Right ventricle myocardium superior (tissue), 1 donor: Measurements from ENCODE around the gene TMEM271. TPM values are rescaled to one million over a fixed set of nuclear protein-coding genes. Genes with fewer than 3 reads are reported as not detected.
A peak's percentile ranks its signal among the peaks of the same experiment; 100 is the strongest.

Experiments used
- ATAC-seq: fragments of 200-7000 bp; cut with Tn5 transposase; one replicate; pipeline ENCODE4 v1.9.1; 2020; ENCODE audit warnings: mild to moderate bottlenecking; ENCODE audit not compliant: poor library complexity
- DNase-seq: peaks from one replicate; pipeline ENCODE4 v3.0.0-alpha.2; 2020
- intact Hi-C: fragments of 100-400 bp; cut with DNase I; formaldehyde crosslinking; loops from one replicate; pipeline ENCODE4 v1.11.2; 2022
- total RNA-seq: library from RNA; stranded (reverse); fragmentation: NEBNext Ultra II Directional; extraction: Animal tissue kit (Norgen Biotek cat#: 25700); gene quantifications from one replicate; pipeline ENCODE4 v1.2.1, GENCODE V29; 2021
- donor health status: DM: no; HTN: yes; CAD: no; lungs with severe emphysema.

The TMEM271 gene
- total RNA-seq, 1 donor from 2014 or later, result not detected

DNA sequence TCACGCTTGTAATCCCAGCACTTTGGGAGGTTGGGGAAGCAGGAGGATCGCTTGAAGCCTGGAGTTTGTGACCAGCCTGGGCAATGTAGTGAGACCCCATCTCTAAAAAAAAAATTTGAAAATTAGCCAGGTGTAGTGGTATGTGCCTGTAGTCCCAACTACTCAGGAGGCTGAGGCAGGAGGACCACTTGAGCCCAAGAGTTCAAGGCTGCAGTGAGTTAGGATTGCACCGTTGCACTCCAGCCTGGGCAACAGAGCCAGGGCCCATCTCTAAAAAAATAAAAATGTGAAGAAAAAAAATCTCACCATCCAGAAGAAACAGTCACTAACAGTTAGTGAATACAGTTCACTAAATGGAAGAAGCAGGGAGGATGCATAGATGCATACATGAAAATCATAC lies 34.8 kb downstream of the TMEM271 start:
- DNase-seq (no peak), ATAC-seq (no peak)
- intact Hi-C loops, result no loop called here

DNA sequence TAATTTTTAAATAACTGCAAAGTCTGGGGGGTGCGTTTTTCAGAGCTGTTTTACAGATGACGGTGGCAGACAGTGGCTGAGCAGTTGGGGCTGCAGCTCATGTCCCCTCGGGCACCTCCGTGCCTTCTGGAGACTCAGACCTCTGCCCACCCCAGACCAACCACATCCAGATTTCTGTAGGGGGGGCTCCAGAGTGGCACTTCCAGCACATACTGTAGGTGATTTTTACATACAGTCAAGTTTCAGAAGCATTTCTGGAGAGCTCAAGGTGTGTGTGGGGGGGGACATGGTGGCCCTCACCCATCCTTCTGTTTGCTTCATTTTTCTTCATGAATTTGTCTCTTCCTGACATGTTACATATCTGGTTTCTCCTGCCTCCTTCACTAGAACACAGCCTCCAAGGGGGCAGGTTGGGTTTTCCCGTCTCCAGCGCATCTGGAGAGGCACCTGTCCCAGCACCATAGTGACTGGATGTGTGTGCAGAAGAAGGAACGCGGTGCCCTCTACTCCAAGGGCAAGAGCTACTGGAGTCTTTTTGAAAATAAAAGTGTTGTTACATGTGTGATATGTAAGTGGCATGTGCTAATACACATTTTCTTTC lies 37.5 kb downstream of the TMEM271 start:
- ATAC-seq (no peak), DNase-seq (no peak)
- intact Hi-C loops, result no loop called here

DNA sequence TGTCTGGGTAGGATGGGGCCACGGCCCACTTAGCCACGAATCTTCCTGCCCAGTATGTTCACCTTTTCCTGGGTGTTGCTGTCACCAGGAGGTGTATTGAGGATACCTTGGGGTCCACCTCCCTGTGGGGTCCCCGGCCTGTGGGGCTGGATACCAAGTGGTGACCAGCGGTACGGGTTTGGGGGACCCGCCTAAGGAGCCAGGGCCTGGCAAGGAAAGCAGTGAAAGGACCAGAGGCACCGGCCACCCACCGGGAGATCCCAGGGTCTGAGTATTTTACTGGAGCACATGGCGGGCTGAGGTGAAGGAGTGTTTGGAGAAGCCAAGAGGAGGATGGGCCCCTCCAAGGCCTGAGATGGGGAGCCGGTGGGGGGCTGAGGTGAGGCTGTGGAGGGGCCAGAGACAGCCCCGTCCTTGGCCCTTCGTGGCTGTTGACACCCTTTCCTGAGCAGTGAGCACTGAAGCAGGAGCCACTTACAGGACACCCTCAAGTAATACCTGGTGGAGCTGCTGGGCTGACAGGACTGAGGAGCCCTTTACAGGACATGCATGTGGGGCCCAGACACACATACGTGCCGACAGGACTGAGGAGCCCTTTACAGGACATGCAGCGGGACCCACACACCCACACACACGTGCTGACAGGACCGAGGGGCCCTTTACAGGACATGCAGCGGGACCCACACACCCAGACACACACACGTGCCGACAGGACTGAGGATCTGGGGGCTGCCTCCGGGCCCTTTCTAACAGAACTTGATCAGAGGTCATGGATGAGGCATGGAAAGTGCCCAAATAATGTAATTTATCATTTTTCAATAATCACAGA lies 38.4 kb downstream of the TMEM271 start:
- intact Hi-C loops, result no loop called here
- ATAC-seq (no peak), DNase-seq (no peak)

DNA sequence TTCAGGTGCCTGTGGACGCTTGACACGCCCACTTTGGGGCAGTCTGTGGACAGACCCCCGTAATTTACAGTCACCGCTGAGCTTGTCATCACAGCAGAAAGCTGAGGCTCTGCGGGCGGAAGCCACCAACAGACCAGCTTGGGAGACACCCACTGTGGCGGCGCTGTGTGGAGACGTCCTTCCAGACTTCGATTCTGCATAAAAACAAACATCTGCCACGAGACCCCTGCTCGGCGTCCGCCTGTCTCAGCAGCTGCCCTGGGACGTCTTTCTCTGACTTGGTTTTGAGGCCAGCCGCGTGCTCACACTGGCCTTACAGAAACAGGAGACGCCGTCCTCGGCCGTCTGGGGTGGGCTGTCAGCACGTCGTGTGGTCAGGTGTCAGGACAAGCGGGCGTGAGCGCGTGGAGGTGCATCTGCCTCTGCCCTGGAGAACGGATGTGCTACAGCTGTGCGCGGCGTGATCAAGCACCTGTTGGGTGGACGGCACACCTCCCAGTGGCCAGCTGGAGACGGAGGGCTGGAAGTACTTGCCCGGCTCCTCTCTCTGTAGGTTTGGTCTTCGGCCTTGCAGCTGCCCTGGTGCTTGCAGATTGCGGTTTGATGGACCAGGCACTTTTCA lies 39.6 kb downstream of the TMEM271 start:
- intact Hi-C loops, result no loop called here
- DNase-seq (peak; percentile 30), ATAC-seq (no peak)

DNA sequence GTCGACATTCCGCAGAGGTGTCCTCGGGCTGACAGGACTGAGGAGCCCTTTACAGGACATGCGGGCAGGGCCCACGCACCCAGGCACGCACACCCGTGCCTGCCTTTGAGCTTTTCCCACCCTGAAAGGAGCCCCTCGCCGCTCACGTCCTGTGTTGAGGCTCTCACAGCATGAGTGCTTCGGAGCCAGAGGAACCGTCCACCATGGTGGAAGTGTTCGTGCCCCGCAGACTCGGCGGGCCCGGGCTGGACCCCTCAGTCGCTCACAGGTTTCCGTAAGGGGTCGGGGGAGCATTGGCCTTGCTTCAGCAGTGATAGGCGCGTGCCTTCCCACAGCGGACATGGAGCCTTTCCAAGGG lies 40.2 kb downstream of the TMEM271 start:
- DNase-seq (no peak), ATAC-seq (no peak)
- intact Hi-C loops, result no loop called here

DNA sequence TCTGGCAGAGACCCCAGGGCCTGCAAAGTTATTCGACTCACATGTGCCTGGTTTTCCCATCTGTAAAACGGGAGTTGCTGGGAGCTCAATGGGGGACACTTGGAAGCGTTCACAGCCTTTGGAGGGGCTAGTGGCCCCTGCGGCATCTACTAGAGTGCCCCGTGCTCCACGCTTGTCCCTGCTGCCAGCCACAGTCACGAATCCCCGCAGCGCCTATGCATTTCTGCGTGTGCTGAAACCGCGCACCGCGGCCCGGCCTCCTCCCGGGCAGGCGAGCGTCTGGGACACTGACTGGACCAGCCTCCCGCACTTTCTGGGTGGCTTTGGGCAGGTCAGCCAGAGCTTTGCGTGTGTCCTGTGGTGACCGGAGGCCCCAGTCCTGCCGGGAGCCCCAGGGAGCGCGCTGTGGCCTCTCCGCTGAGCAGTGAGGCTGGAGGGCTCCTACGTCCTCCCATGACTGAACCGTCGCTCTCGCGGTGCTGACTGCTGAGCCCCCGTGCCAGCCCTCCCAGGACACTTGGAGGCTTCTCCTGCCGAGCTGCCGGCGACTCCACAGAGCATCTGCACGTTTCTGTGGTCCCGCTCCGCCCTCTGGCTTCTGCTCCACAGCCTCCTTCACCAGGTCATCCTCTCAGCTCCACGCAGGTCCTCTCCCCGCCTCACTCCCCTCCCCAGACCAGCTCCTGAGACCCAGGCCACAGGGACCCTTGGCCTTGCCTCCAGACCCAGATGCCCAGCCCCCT lies 40.7 kb downstream of the TMEM271 start:
- no peak for DNase-seq
- intact Hi-C loops, result no loop called here
- peak; percentile 10 for ATAC-seq

DNA sequence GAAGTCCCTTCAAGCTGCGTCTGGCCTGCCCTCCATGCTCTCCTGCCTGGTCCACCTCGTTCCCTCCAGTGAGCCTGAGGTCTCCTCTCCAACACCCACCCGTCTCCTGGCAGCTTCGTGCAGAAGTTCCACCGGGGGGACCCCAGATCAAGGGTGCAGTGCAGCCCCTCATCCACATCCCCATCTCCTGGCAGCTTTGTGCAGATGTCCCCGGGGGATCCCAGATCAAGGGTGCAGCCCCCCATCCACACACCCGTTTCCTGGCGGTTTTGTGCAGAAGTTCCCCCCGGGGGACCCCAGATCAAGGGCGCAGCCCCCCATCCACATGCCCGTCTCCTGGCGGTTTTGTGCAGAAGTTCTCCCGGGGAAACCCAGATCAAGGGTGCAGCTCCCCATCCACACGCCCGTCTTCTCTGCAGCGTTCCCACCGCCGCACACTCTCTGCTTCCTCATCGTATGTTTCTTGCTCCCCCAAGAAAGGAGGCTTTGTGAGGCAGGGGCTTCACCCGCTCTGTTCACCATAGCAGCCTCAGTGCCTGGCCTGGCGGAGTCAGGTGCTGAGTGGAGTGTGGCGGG lies 41.4 kb downstream of the TMEM271 start:
- intact Hi-C loops, result no loop called here
- no peak for DNase-seq

DNA sequence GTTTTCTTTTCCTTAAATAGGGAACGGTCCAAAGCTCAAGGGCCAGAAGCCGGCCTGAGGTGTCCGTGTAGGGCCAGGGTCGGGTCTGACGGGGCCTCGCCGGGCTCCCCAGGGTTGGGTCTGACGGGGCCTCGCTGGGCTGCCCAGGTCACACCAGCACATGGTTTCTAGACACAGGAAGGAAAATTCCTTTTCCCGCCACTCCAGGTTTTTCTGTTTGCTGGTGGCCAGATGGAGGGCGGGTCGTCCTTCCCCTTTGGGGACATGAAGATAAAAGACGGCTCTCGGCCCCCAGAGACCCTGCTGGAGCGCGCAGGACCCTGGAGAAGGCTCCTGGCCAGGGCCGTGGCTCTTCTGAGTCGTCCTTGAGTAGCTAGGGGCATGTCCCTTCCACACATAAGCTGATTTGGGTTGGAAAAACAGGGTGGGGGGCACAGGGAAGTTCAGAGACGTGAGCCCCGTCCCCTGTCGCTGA lies 42.0 kb downstream of the TMEM271 start:
- intact Hi-C loops, result no loop called here
- ATAC-seq (no peak), DNase-seq (no peak)

More for the DNA sequence above, 41.4 kb downstream of the TMEM271 start:
- no peak for ATAC-seq

DNA sequence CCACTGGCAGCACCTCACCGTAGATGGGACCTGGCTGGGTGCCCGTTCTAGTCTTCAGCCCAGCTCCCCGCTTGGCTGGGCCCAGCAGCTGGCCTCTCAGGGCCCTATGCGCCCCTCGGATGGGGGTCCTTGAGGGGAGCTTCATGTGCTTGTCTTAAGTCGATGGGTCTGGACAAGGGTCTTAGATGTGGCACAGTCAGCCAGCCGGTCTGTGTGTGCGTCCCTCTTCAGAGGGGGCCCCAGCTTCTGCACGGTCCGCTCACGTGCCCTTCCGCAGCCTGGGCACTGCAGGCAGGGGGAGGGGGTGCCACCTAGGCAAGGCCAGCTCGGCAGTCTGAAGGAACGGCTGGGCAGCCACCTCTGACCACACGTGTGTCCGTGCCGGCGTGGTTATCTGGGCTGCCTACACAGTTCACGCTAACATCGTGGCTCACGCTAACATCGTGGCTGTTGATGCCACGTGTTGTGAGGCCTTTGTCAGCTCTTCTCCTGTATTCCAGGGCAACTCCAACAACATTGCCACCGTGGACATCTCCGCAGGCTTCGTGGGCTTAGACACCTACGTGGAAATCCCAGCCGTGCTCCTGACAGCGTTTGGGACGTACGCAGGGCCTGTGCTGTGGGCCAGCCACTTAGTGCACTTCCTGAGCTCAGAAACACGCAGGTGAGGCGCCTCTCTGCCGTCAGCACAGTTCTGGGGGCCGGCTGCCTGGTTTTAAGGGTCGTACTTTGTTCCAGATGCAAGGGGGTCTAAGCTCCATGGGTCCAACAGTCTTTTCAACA lies 42.6 kb downstream of the TMEM271 start:
- intact Hi-C loops, result no loop called here
- ATAC-seq (no peak), DNase-seq (no peak)

DNA sequence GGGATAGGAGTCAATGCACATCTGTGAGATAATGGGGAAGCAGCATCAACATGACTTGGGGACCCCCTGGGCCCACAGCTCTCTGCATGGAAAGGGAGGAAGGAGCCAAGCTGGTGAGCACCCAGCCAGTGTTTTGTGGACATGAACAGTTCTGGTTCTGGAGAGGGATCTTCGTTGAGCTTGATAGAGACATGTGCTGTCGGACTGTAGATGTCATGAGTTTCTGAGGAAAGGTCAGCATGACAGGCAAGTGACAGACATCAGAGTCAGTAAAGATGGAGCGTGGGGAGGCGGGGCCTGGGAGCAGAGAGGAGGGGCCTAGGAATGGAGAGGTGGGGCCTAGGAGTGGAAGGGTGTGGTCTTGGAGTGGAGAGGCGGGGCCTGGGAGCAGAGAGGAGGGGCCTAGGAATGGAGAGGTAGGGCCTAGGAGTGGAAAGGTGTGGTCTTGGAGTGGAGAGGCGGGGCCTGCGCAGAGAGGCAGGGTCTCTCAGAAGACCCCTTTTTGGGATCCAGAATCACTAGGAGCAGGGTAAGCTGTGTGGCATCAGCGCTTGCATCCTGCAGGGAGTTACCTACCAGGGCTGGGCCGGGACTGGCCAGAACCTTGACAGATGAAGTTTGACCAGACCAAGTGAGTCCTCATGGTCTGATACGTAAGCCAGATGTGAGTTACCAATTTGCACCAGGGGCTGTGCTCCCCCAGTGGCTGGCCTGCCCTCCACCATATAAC lies 43.3 kb downstream of the TMEM271 start:
- intact Hi-C loops, result no loop called here
- no peak for ATAC-seq
- DNase-seq, result no peak

DNA sequence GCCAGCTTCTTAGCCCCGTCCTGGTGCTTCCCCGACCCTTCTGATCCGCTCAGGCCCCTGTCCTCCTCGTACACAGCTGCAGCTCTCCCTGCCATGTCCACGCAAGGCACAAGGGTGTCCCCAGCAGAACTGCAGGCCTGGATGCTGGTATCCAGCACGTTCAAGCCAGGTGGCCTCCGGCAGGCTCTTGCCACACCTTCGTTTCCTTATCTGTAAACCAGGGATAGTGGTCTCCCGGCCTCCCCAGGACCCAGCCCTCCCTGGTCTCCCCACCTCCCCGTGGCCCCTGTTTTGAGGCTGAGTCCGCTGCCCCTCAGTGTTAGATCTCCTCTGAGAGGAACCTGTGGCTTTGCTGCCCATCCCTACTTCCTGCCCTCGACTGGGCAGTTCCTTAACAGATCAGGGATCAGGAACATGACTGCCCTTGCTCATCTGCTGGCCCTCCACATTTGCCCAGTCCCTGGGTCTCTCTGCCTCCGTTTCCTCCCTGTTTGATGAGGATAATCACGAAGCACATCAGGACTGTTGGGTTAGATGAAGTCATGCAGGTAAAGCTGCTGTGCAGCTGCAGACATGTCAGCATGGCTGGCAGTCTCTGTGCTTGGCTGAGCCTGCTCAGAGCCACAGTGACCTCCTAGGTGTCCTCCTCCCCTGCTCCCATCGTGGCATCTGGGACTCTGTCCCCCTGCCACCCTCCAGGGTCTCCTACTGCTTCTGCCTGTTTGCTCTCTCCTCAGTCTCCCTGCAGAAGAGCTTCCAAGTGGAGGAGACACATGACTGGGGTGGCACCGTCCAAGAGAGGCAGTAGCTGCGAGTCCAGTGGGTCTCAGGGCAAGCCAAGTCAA lies 44.2 kb downstream of the TMEM271 start:
- ATAC-seq (no peak), DNase-seq (no peak)
- intact Hi-C loops, result no loop called here

DNA sequence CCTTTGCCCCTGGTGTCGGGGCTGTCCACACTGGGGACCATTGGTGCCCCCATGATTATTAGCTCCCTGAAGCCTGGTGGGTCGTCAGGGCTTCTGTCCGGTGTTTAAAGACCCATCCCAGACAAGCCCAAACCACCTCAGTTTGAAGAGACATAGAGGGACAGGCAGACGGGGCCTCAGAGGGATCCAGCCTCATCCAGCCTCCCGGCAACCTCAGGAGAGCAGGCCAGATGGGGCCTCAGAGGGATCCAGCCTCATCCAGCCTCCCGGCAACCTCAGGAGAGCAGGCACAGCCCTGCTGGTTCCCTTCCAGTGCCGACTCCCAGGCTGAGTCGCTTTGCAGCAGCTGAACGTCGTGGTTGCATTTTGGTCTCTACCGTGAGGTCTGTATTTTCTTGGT lies 45.0 kb downstream of the TMEM271 start:
- no peak for DNase-seq
- no peak for ATAC-seq
- intact Hi-C loops, result no loop called here

DNA sequence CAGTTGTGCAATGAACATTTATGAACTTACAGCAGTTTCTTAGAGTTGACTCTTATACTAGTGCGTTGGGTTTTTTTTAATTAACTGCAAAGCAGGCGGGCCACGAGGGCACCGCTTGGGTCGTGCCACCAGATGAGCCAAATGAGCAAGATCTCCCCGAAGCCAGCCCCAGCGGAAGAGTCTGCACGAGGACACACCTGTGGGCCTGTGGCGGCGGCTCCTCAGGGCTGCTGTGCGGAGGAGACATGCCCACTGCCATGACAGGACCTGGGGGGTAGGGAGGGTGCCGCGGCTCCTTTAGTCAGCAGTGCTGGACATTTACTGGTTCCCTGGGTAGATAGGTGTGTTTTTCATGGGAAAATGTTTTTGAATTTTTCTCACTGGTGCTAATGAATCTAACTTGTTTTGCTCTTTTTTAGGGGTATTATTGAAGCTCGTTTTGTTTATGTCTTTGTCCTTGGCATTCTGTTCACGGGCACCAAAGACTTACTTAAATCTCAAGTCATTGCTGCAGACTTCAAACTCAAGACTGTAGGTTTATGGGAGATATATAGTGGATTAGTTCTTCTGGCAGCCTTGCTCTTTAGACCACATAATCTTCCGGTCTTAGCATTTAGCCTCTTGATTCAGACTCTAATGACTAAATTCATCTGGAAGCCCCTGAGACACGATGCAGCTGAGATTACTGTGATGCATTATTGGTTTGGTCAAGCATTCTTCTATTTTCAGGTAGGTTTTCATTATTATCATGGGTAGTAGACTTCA lies 45.9 kb downstream of the TMEM271 start:
- no peak for ATAC-seq
- intact Hi-C loops, result no loop called here
- DNase-seq, result no peak

DNA sequence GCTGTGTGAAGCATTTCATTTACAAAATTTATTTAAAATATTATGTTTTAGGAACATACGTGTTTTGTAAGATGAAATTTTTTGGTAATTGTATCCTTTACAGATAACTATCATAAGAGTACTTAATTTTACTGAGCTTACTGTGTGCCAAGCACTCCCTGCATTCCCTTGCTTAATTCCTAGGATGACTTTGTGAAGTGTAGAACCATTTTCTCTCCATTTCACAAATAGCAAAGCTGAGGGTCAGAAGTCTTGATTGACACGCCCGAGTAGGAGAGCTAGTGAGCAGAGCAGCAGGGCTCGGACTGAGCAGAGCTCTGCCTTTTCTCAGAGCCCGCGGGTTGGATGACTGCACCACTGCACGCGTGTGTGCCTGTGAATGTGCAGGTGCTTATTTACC lies 46.5 kb downstream of the TMEM271 start:
- intact Hi-C loops, result no loop called here
- no peak for ATAC-seq
- no peak for DNase-seq

DNA sequence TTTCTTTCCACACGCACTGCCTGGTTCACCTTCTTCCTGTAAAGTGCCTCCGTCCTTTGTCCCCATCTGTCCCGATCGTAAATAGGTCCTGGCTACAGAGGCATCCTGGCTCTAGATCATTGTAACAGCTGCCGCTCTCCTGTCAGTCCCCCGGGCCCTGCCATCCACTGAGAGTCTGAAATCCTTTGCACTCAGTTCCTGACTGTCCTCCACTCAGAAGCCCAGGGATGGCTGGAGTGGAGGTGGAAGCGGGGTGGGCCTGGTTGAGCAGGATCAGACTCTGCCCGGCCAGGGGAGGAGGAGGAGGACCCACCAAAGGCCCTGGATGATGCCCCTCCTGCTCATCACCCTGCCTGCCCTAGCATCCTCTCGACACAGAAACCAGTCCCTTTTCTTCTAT lies 47.3 kb downstream of the TMEM271 start:
- intact Hi-C loops, result no loop called here
- ATAC-seq (no peak), DNase-seq (no peak)

DNA sequence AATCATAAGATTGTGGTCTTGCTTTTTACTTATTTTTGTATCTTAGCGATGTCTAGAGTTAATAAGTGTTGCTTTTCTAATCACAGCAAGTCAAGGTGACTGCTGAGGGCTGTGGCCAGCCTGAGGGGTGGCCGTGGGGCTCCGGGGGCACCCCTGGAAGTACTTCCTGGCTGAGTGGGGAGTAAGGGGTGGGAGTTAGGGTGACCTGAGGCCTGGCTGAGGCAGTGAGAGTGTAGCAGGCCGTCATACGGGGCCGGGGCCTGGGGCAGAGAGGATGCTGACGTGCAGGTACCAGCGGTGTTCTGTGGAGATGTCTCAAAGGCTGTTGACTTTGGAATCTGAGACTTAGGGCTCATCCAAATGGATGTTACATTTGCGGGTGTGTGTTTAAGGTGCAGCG lies 47.8 kb downstream of the TMEM271 start:
- intact Hi-C loops, result no loop called here
- no peak for DNase-seq
- no peak for ATAC-seq
